NCI-H1930 (cell line): ENCODE measurements around the gene TCF4.

Source experiments
- DNase-seq, 2 experiments: peaks; one replicate each; lab custom pipeline; 2025; lab: John Stamatoyannopoulos, UW

The TCF4 gene

DNA sequence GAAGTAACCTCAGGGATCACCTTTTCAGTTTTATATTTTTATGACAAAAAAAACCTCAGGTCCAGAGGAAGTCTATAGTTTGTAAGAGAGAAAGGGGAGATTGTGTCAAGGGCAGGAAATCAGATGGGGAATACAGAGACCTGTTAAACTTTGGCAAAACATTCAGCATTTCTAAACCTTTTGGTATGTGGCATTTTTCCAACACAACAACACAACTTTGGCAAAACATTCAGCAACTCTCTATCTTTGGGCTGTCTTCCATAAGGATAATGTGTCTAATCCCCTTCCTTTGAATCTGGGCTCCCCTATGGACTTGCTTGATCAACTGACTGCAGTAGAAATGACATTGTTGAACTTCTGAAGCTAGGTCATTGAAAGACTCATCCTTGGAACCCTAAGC lies 408.2 kb downstream of the TCF4 start:
- DNase-seq: no peak

DNA sequence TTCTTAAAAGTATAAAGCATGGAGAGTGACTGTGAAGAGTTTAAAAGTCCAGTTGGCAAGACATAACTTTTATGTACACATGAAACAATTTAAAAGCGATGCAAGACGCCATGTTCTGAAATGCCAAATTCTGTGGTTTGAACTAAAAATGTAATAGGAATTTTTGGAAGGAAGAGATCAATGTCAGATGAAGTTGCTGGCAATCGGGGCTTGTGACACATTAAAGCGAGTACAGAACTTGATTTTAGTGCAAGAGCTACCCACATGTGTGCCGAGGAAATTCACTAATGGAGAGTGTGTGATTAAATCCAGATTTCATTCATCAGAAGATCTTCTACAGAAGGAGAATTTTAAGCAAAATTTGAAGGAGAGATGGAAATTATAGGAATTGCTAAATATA lies 408.6 kb downstream of the TCF4 start:
- DNase-seq: no peak

DNA sequence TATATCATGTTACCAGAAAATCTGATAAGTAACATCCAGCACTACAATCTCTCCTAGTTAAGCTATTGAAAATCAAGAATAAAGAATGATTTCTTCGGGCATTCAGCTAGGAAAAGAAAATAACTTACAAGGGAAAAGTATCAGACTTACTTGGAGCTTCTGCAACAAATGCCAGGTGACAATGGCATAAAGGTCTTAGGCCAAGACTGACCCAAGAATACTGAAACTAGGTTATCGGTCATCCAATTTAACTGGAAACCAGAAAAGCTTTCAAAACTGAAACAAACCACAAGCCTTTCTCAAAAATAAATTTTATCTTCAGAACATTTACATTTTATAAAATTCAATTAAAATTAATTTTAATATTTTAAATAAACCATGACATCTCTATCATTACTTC lies 414.7 kb downstream of the TCF4 start:
- DNase-seq: no peak
